Fibroblast of pulmonary artery (primary cell): ENCODE results near the gene ASXL3.

ENCODE experiments used
- DNase-seq: peaks from one replicate; pipeline ENCODE4 v3.0.0-alpha.2; 2010; ENCODE audit warnings: low read depth
- H3K4me3 ChIP-seq: replicated peaks from 2 replicates; pipeline ENCODE4 v1.5.1; 2011; ENCODE audit warnings: low read depth, mild to moderate bottlenecking, control low read depth, low read length, moderate library complexity
- CTCF ChIP-seq: IDR thresholded peaks from 2 replicates; pipeline ENCODE4 v1.5.1; 2011; ENCODE audit warnings: mild to moderate bottlenecking, control low read depth, low read length, inconsistent platforms; ENCODE audit errors: missing control alignments

ASXL3 gene

DNA sequence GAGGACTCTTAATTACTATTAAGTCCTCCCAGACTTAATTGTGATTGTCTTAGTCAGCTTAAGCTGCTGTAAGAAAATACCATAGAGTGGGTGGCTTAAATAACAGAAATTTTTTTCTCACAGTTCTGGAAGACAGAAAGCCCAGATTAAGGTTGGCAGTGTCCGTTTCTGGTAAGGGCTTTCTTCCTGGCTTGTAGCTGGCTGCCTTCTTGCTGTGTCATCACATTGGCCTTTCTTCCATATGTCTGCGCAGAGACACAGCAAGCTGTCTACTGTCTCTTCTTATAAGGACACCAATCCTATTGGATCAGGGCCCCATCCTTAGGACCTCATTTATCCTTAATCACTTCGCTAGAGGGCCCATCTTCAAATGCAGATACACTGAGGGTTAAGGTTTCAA is 38.5 kb downstream of the ASXL3 start:
- DNase-seq: no peak
- no peak for TF ChIP-seq CTCF

DNA sequence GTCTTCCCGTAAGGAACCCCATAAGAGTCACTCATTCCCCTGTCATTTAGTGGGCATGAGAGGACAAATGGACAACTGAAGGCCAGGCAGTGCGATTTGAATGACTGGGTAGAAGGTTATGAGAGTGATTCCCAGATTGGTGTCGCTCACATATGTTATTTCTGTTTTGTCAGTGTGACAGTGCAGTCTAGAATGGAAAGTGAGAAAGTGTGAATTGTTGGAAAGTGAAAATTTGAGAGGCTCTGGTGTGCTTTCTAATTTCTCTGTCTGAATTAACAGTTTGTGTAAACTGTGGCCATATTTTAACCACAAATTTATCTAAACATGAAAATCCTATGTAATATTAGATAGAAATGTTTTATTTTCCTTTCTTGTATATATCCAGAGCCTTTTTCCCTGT is 49.1 kb downstream of the ASXL3 start:
- H3K4me3 ChIP-seq: no peak overlapping the region
- DNase-seq: no peak
- no peak for TF ChIP-seq CTCF

More for the DNA sequence above, 38.5 kb downstream of the ASXL3 start:
- H3K4me3 ChIP-seq: no peak overlapping the region

DNA sequence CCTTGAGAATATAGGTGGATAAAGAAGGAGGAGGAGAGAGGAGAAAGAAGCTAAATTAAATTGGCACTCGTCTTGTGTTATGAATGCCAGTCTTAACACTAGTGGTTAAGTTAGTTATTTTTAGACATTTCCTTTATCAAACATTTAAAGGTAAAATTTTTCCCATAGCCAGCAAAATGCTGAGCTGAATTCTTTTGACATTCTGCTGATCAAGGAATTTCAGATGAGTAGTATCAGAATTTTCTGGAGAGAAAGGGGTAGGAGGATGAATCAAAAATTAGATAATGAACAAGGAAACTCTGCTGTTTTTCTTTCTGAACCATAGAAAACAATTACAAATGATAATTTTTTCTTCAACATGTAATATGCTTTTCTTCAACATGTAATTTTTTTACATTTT is 52.5 kb downstream of the ASXL3 start:
- H3K4me3 ChIP-seq: no peak overlapping the region
- no peak for DNase-seq
- no peak for TF ChIP-seq CTCF

DNA sequence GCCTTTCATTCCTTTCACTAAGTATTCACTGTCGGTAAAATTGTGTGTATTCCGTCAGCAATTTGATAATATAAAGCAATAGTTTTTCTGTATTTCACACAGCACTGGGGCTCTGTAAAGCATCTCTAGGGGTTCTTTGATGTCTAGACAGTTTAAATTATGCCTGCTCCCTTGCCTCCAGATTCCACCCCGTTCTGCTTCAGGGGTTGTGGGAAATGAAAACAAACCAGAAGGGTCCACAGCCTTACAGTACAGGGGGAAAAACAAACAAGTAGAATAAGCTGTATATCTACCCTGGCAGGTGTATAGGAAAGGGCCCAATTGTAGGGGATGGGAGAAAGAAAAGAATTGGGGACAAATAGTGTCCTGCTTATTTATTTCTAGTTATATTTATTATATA is 63.1 kb downstream of the ASXL3 start:
- no peak for DNase-seq
- no peak for TF ChIP-seq CTCF
- no peak overlapping the region for H3K4me3 ChIP-seq

DNA sequence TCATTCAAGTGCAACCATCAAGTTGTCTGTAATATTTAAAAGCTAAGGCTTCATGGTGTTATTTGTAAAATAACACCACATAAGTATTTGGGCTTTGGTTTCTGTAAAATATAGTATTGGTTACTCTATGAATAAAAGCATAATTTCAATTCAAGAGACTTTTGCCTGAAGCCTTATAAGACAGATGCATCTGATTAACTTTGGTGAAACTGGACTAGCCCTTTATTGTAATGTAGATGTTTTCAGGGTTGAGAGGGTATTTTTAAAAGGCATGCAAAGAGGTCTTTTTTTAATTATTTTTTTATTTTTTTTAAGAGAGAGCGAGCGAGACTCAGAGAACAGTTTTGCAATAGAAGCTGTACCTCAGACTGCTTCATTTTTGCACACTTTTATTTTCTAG is 66.5 kb downstream of the ASXL3 start:
- TF ChIP-seq CTCF: no peak
- DNase-seq: no peak
- H3K4me3 ChIP-seq: no peak overlapping the region

DNA sequence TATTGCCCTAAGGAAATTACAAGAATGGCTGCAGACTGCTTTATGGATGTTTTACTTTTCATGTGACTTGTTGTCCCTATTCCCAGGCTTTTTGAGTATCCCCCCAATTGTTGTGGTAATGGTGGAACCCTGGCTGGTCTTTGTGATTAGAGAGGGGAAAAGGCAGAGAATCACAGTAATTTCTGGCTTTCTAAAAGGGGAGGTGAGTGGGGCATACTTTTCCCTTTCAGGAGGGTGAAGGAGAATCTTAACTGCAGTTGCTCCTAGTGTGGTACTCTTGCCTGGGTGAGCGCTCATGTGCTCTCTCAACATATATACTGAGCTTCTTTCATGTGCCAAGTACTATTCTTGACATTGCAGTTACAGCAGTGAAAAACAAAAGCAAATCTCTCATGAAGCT is 69.3 kb downstream of the ASXL3 start:
- H3K4me3 ChIP-seq: no peak overlapping the region
- DNase-seq: no peak
- no peak for TF ChIP-seq CTCF

- no peak overlapping the region for H3K4me3 ChIP-seq
- DNase-seq: no peak
- TF ChIP-seq CTCF: no peak
Measured at GRCh38 chr18:33652635-33653034, 74.6 kb downstream of the ASXL3 start.
